GM23248 (cell line): ENCODE data around the gene C1QTNF9.

Experiments
- EZH2 ChIP-seq: fragments of 200-600 bp; sonication (generic); IDR thresholded peaks from 2 replicates; pipeline ENCODE4 v1.6.1; 2018; ENCODE audit warnings: antibody characterized with exemption, mild to moderate bottlenecking; ENCODE audit not compliant: insufficient read depth, poor library complexity, severe bottlenecking
- EZH2phosphoT487 ChIP-seq: fragments of 200-600 bp; sonication (generic); IDR thresholded peaks from 2 replicates; pipeline ENCODE4 v1.6.1; 2018; ENCODE audit warnings: antibody characterized with exemption, moderate library complexity, mild to moderate bottlenecking, low read depth; ENCODE audit not compliant: insufficient read depth

DNA sequence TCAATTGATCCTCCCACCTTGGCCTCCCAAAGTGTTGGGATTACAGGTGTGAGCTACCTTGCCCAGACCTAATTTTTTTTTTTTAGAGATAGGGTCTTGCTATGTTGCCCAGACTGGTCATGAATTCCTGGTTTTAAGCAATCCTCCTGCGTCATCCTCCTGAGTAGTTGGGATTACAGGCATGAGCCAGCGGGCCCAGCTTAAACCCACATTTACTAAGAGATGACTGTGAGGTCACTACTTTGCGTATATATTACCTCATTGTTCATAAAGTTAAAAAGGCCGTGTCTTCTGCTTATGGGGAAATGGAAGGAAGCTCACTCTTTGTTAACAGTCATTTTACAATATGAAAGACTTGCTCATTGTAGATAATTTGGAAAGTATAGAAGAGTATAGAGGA lies 39.6 kb upstream of the C1QTNF9 start:
- TF ChIP-seq EZH2: no peak
- TF ChIP-seq EZH2phosphoT487: no peak
